Measurements from ENCODE around the gene DGKG.

- TF ChIP-seq CTCF (IDR thresholded peaks at IDR 0.05) (no peak), POLR2A (IDR thresholded peaks at IDR 0.05) (no peak), POLR2AphosphoS5 (IDR thresholded peaks at IDR 0.05) (no peak)
Measured at GRCh38 chr3:186241910-186242821, 119.9 kb downstream of the DGKG start.

Measured in breast epithelium (tissue), 3 donors.